ENCODE measurements around the gene ANKRD13A. TPM values are rescaled to one million over a fixed set of nuclear protein-coding genes. Genes with fewer than 3 reads are reported as not detected.

The ANKRD13A gene
- total and polyA plus RNA-seq, 2 of the 13 experiments (the other 11 are each of a cell fraction or from before 2014, with no cell fraction given), result 34.1 to 41.6 TPM

GRCh38 chr12:110010853-110011723 lies 11.9 kb downstream of the ANKRD13A start (continued):
- TF ChIP-seq ZNF629 (CRISPR knock-in tag; conservative IDR thresholded peaks at IDR 0.05), result no peak
- TF ChIP-seq RBAK (CRISPR knock-in tag; IDR thresholded peaks at IDR 0.05), result no peak
- no peak for TF ChIP-seq ZNF260 (CRISPR knock-in tag; IDR thresholded peaks at IDR 0.05; ENCODE audit: borderline replicate concordance, low read depth)
- no peak for TF ChIP-seq SNAI1 (CRISPR knock-in tag; IDR thresholded peaks at IDR 0.05; ENCODE audit: borderline replicate concordance)
- TF ChIP-seq YEATS4 (CRISPR knock-in tag; IDR thresholded peaks at IDR 0.05; ENCODE audit: borderline replicate concordance), result 0 out of 2 replicates have a peak, but pooled peaks have one; percentile 41
- no peak for TF ChIP-seq FOXK2 (IDR thresholded peaks at IDR 0.05)
- TF ChIP-seq ZMAT3 (CRISPR knock-in tag; conservative IDR thresholded peaks at IDR 0.05), result no peak
- peak; percentile 80 for TF ChIP-seq ZNF18 (CRISPR knock-in tag; IDR thresholded peaks at IDR 0.05; ENCODE audit: insufficient replicate concordance)
- no peak for TF ChIP-seq ZBTB43 (CRISPR knock-in tag; conservative IDR thresholded peaks at IDR 0.05)
- no peak for TF ChIP-seq SMAD9 (CRISPR knock-in tag; IDR thresholded peaks at IDR 0.05)
- TF ChIP-seq PITX1 (CRISPR knock-in tag; IDR thresholded peaks at IDR 0.05), result peak; percentile 90
- TF ChIP-seq GPBP1L1 (CRISPR knock-in tag; IDR thresholded peaks at IDR 0.05), result no peak
- TF ChIP-seq ZNF772 (CRISPR knock-in tag; IDR thresholded peaks at IDR 0.05), result no peak
- peak; percentile 75; the same call in 1 of the 2 replicates for TF ChIP-seq RXRB (CRISPR knock-in tag; IDR thresholded peaks at IDR 0.05; ENCODE audit: borderline replicate concordance)
- no peak for TF ChIP-seq SMYD3 (CRISPR knock-in tag; IDR thresholded peaks at IDR 0.05)
- TF ChIP-seq KAT2B (IDR thresholded peaks at IDR 0.05; ENCODE audit: borderline replicate concordance, low read depth, low read length), result no peak
- no peak for TF ChIP-seq DDIT3 (CRISPR knock-in tag; IDR thresholded peaks at IDR 0.05)
- TF ChIP-seq SMARCC2 (IDR thresholded peaks at IDR 0.05), result no peak
- TF ChIP-seq ERF (CRISPR knock-in tag; IDR thresholded peaks at IDR 0.05), result no peak
- no peak for TF ChIP-seq ZNF639 (CRISPR knock-in tag; conservative IDR thresholded peaks at IDR 0.05)
- TF ChIP-seq ZNF556 (CRISPR knock-in tag; IDR thresholded peaks at IDR 0.05; ENCODE audit: borderline replicate concordance), result 0 out of 2 replicates have a peak, but pooled peaks have one; percentile 30
- TF ChIP-seq DR1 (CRISPR knock-in tag; IDR thresholded peaks at IDR 0.05), result no peak
- TF ChIP-seq MTA1 (CRISPR knock-in tag; IDR thresholded peaks at IDR 0.05; ENCODE audit: borderline replicate concordance), result 0 out of 2 replicates have a peak, but pooled peaks have one; percentile 39
- TF ChIP-seq EZH2 (conservative IDR thresholded peaks at IDR 0.05; ENCODE audit: low read depth, low read length), result no peak

Data from HepG2 (cell line).